Panc1 (cell line): ENCODE data around the gene SPACA6.

Source experiments
- POLR2AphosphoS5 ChIP-seq: IDR thresholded peaks from 2 replicates; pipeline ENCODE4 v1.6.1; 2012; ENCODE audit warnings: mild to moderate bottlenecking, low read depth, low read length, moderate library complexity
- TCF7L2 ChIP-seq: IDR thresholded peaks from 2 replicates; pipeline ENCODE4 v1.6.1; 2011; ENCODE audit warnings: mild to moderate bottlenecking, low read depth, low read length, inconsistent platforms
- TF ChIP-seq, protein P1 (sequence below): fragments of 450-650 bp; IDR thresholded peaks from 2 replicates; pipeline ENCODE4 v1.5.1; 2017; ENCODE audit warnings: mild to moderate bottlenecking

DNA sequence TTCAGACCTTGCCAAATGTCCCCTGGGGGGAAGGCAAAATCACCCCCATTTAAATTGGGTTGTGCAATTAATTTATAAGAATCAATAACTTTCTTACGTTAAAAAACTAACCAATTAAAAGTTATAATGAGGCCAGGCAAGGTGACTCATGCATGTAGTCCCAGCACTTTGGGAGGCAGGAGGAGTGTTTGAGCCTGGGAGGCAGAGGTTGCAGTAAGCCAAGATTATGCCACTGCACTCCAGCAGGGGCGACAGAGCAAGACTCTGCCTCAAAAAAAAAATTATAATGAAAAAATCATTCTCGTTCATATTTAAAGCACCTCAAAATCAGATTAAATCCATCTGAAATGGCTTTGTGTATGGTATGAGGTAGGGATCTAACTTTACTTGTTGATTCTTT is 28.1 kb upstream of the SPACA6 start:
- TF ChIP-seq TCF7L2 (no peak), POLR2AphosphoS5 (no peak)
- TF ChIP-seq, protein P1, sequence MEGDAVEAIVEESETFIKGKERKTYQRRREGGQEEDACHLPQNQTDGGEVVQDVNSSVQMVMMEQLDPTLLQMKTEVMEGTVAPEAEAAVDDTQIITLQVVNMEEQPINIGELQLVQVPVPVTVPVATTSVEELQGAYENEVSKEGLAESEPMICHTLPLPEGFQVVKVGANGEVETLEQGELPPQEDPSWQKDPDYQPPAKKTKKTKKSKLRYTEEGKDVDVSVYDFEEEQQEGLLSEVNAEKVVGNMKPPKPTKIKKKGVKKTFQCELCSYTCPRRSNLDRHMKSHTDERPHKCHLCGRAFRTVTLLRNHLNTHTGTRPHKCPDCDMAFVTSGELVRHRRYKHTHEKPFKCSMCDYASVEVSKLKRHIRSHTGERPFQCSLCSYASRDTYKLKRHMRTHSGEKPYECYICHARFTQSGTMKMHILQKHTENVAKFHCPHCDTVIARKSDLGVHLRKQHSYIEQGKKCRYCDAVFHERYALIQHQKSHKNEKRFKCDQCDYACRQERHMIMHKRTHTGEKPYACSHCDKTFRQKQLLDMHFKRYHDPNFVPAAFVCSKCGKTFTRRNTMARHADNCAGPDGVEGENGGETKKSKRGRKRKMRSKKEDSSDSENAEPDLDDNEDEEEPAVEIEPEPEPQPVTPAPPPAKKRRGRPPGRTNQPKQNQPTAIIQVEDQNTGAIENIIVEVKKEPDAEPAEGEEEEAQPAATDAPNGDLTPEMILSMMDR: peak; percentile 41
